A673 (cell line): ENCODE measurements around the gene RIT2. TPM values are rescaled to one million over a fixed set of nuclear protein-coding genes. Genes with fewer than 3 reads are reported as not detected.

Experiments used
- BruUV-seq: library from RNA; stranded (reverse); fragments of 400-500 nt; replicated peaks from 2 replicates; lab custom pipeline; 2021; lab: Mats Ljungman, UMichigan
- CTCF ChIA-PET: fragments of 300-600 bp; sonication (Branson Sonifier 250); formaldehyde crosslinking; loops from one replicate; lab custom pipeline; 2022; ENCODE audit warnings: antibody characterized with exemption; lab: Charles Lee
- POLR2A ChIA-PET: fragments of 300-600 bp; sonication (Branson Sonifier 250); formaldehyde crosslinking; loops from one replicate; lab custom pipeline; 2022; ENCODE audit warnings: antibody characterized with exemption; ENCODE audit not compliant: low non-redundant PET; lab: Charles Lee
- DNase-seq: peaks from one replicate; pipeline ENCODE4 v3.0.0-alpha.2; 2015; ENCODE audit warnings: low spot score
- H3K27ac ChIP-seq: fragments of 200-600 bp; sonication (generic); 2 replicates; pipeline ENCODE4 v1.5.1; 2016; ENCODE audit warnings: mixed run types, low read depth, mild to moderate bottlenecking, mixed read lengths, antibody characterized with exemption, low read length; ENCODE audit not compliant: poor library complexity, severe bottlenecking
- H3K27me3 ChIP-seq: fragments of 200-600 bp; sonication (generic); replicated peaks from 2 replicates; pipeline ENCODE4 v1.6.1; 2017; ENCODE audit warnings: mixed run types, low read depth, mild to moderate bottlenecking, mixed read lengths, antibody characterized with exemption, low read length; ENCODE audit not compliant: insufficient read depth, poor library complexity
- H3K36me3 ChIP-seq: fragments of 200-600 bp; sonication (generic); 2 replicates; pipeline ENCODE4 v1.6.1; 2016; ENCODE audit warnings: mixed run types, mild to moderate bottlenecking, mixed read lengths, antibody characterized with exemption, low read length; ENCODE audit not compliant: insufficient read depth, poor library complexity, severe bottlenecking
- H3K4me1 ChIP-seq: fragments of 200-600 bp; sonication (generic); 2 replicates; pipeline ENCODE4 v1.6.1; 2017; ENCODE audit warnings: mixed run types, mild to moderate bottlenecking, mixed read lengths, antibody characterized with exemption, low read length; ENCODE audit not compliant: insufficient read depth, poor library complexity, severe bottlenecking
- H3K4me3 ChIP-seq: fragments of 200-600 bp; sonication (generic); 2 replicates; pipeline ENCODE4 v1.5.1; 2016; ENCODE audit warnings: low read depth, mixed run types, mild to moderate bottlenecking, mixed read lengths, low read length; ENCODE audit not compliant: poor library complexity, severe bottlenecking
- H3K9me3 ChIP-seq: fragments of 200-600 bp; sonication (generic); 2 replicates; pipeline ENCODE4 v1.6.1; 2016; ENCODE audit warnings: mixed run types, low read depth, mild to moderate bottlenecking, mixed read lengths, antibody characterized with exemption, low read length; ENCODE audit not compliant: poor library complexity, severe bottlenecking
- EZH2 ChIP-seq: fragments of 200-600 bp; sonication (generic); IDR thresholded peaks from 2 replicates; pipeline ENCODE4 v1.6.1; 2017; ENCODE audit warnings: borderline replicate concordance, low read depth, mild to moderate bottlenecking, mixed read lengths, antibody characterized with exemption, low read length; ENCODE audit not compliant: poor library complexity, severe bottlenecking
- intact Hi-C: fragments of 100-400 bp; cut with micrococcal nuclease; formaldehyde crosslinking; loops from one replicate; pipeline ENCODE4 v1.10.0; 2022; ENCODE audit not compliant: unreplicated experiment
- total RNA-seq: library from RNA; stranded (reverse); gene quantifications from 2 replicates; pipeline ENCODE4 v1.2.3, GENCODE V29; 2021
- TF ChIP-seq, protein P1 (sequence below): fragments of 300-800, 200-600 bp; sonication (generic); conservative IDR thresholded peaks from 2 replicates; pipeline ENCODE4 v1.5.1; 2017; ENCODE audit warnings: low read depth, mild to moderate bottlenecking, antibody characterized with exemption, low read length, moderate library complexity, mixed read lengths

The RIT2 gene
- total RNA-seq, 1 experiment from 2014 or later: not detected

GRCh38 chr18:43007365-43007764 lies 108.1 kb downstream of the RIT2 start:
- no peaks in the 10 kb centered on the region for H3K27me3 ChIP-seq
- CTCF ChIA-PET: no interaction called here
- TF ChIP-seq EZH2: no peak
- TF ChIP-seq, protein P1, sequence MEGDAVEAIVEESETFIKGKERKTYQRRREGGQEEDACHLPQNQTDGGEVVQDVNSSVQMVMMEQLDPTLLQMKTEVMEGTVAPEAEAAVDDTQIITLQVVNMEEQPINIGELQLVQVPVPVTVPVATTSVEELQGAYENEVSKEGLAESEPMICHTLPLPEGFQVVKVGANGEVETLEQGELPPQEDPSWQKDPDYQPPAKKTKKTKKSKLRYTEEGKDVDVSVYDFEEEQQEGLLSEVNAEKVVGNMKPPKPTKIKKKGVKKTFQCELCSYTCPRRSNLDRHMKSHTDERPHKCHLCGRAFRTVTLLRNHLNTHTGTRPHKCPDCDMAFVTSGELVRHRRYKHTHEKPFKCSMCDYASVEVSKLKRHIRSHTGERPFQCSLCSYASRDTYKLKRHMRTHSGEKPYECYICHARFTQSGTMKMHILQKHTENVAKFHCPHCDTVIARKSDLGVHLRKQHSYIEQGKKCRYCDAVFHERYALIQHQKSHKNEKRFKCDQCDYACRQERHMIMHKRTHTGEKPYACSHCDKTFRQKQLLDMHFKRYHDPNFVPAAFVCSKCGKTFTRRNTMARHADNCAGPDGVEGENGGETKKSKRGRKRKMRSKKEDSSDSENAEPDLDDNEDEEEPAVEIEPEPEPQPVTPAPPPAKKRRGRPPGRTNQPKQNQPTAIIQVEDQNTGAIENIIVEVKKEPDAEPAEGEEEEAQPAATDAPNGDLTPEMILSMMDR: no peak
- H3K36me3 ChIP-seq: no peaks in the 10 kb centered on the region
- no TSS peak for BruUV-seq
- no peak overlapping the region for H3K4me3 ChIP-seq
- intact Hi-C loops: no loop called here
- POLR2A ChIA-PET: no interaction called here
- no peak for DNase-seq
- no peaks in the 10 kb centered on the region for H3K9me3 ChIP-seq
- H3K4me1 ChIP-seq: peaks cover 17% of the 10 kb centered on the region
- H3K27ac ChIP-seq: no peak overlapping the region

DNA sequence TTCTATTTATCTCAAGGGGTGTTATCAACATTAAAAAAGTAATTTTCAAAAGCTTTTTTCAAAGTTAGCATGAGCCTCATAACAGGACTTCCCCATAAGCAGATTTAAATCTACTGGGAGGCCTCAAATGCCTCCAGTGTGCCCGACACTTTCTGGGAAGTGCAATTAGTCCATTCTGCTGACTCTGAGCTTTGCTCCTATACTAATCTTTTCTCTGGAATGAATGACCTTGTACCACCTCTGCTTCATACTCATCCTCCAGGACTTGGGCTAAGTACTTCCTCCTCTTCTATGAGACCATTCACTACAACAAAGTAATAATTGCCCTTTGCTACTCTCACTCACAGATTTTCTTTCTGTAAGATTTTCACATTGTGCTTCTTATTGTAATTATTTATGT lies 111.1 kb downstream of the RIT2 start:
- peaks cover 11% of the 10 kb centered on the region for H3K4me1 ChIP-seq
- ChIA-PET POLR2A (no interaction called here), CTCF (no interaction called here)
- DNase-seq: no peak
- H3K4me3 ChIP-seq: no peak overlapping the region
- H3K27me3 ChIP-seq: no peaks in the 10 kb centered on the region
- no peaks in the 10 kb centered on the region for H3K9me3 ChIP-seq
- H3K27ac ChIP-seq: no peak overlapping the region
- no TSS peak for BruUV-seq
- intact Hi-C loops: no loop called here
- no peaks in the 10 kb centered on the region for H3K36me3 ChIP-seq
- TF ChIP-seq, protein P1: no peak
- no peak for TF ChIP-seq EZH2

GRCh38 chr18:43001821-43002220 lies 113.7 kb downstream of the RIT2 start:
- intact Hi-C loops: no loop called here
- ChIA-PET CTCF (no interaction called here), POLR2A (no interaction called here)
- H3K4me1 ChIP-seq: peaks cover 6% of the 10 kb centered on the region
- H3K27me3 ChIP-seq: no peaks in the 10 kb centered on the region
- BruUV-seq: no TSS peak
- H3K27ac ChIP-seq: no peak overlapping the region
- H3K36me3 ChIP-seq: no peaks in the 10 kb centered on the region
- no peaks in the 10 kb centered on the region for H3K9me3 ChIP-seq
- no peak overlapping the region for H3K4me3 ChIP-seq
- no peak for DNase-seq
- no peak for TF ChIP-seq EZH2
- TF ChIP-seq, protein P1: no peak
